K562 (cell line): ENCODE measurements around the gene SLC17A9. TPM values are rescaled to one million over a fixed set of nuclear protein-coding genes. Genes with fewer than 3 reads are reported as not detected.

Experiments used
- ATAC-seq: fragments of 200-7000 bp; cut with Tn5 transposase; 3 replicates; pipeline ENCODE4 v1.9.1; 2020; ENCODE audit warnings: moderate library complexity
- BruUV-seq: library from RNA; stranded (reverse); fragments of 400-500 nt; replicated peaks from 2 replicates; lab custom pipeline; 2021; lab: Mats Ljungman, UMichigan
- CTCF ChIA-PET: fragments of 300-600 bp; formaldehyde crosslinking; extraction: SDS; loops from one replicate; lab custom pipeline; 2021; ENCODE audit warnings: low intra/inter-chr PET ratio; lab: Yijun Ruan, JAX
- POLR2A ChIA-PET: fragments of 300-600, 350-650 bp; sonication (Branson Sonifier 250); formaldehyde crosslinking; extraction: SDS; loops from one replicate; lab custom pipeline; 2021; ENCODE audit warnings: antibody characterized with exemption, inconsistent platforms; lab: Yijun Ruan, JAX
- DNase-seq, 4 experiments: peaks; one replicate each; pipeline versions ENCODE4 v3.0.0 to v3.0.0-alpha.2; 2011 to 2018; ENCODE audit warnings: low spot score in 3 of 4, mixed read lengths in 3 of 4; ENCODE audit errors: extremely low read depth in 1 of 4
- FAIRE-seq: peaks from 2 replicates; lab custom pipeline; 2011; peaks lifted over from hg19 to GRCh38; lab: Jason Lieb, UNC
- H2AFZ ChIP-seq: 2 replicates; pipeline ENCODE4 v1.6.0; 2011; ENCODE audit warnings: low read depth, low read length, control low read depth, inconsistent platforms
- H3K27ac ChIP-seq: fragments of 200-600 bp; 3 replicates; pipeline ENCODE4 v1.8.0; 2011; ENCODE audit warnings: low read depth, mild to moderate bottlenecking, control low read depth, inconsistent platforms, low read length, moderate library complexity, mixed read lengths; ENCODE audit errors: extremely low read depth
- H3K27me3 ChIP-seq, 2 experiments: fragments of 300-600 bp in 1 of 2; 2 replicates in 1 of 2; 3 replicates in 1 of 2; pipeline versions ENCODE4 v1.6.0 to v1.8.0; 2011; ENCODE audit warnings: inconsistent platforms in 2 of 2, low read length in 2 of 2, mild to moderate bottlenecking in 1 of 2, mixed read lengths in 1 of 2, moderate library complexity in 1 of 2; ENCODE audit not compliant: control insufficient read depth in 2 of 2, insufficient read depth in 2 of 2
- H3K36me3 ChIP-seq: fragments of 300-600 bp; 3 replicates; pipeline ENCODE4 v1.8.0; 2011; ENCODE audit warnings: mild to moderate bottlenecking, low read length, inconsistent platforms; ENCODE audit not compliant: control insufficient read depth, insufficient read depth
- H3K4me1 ChIP-seq, 2 experiments: fragments of 200-600 bp in 1 of 2; replicated peaks in 1 of 2; 2 replicates in 1 of 2; 3 replicates in 1 of 2; pipeline versions ENCODE4 v1.5.1 to v1.8.0; 2011; ENCODE audit warnings: inconsistent platforms in 2 of 2, low read length in 2 of 2, mild to moderate bottlenecking in 1 of 2, mixed read lengths in 1 of 2, moderate library complexity in 1 of 2; ENCODE audit not compliant: control insufficient read depth in 2 of 2, insufficient read depth in 2 of 2
- H3K4me2 ChIP-seq: 2 replicates; pipeline ENCODE4 v1.6.1; 2011; ENCODE audit warnings: low read length, control low read depth, inconsistent platforms, mixed read lengths; ENCODE audit not compliant: insufficient read depth
- H3K4me3 ChIP-seq: fragments of 200-600 bp; sonication (generic), shearing (Covaris generic); 2 replicates; pipeline ENCODE4 v1.5.1; 2016; ENCODE audit warnings: control low read depth, inconsistent platforms
- H3K79me2 ChIP-seq: fragments of 200-600 bp; 3 replicates; pipeline ENCODE4 v1.8.0; 2011; ENCODE audit warnings: low read length, inconsistent platforms; ENCODE audit not compliant: control insufficient read depth, insufficient read depth
- H3K9ac ChIP-seq, 2 experiments: 2 replicates each; pipeline versions ENCODE4 v1.6.0 to v1.6.1; 2011; ENCODE audit warnings: low read depth in 2 of 2, low read length in 2 of 2, control low read depth in 1 of 2, inconsistent platforms in 1 of 2, mild to moderate bottlenecking in 1 of 2, mixed read lengths in 1 of 2; ENCODE audit not compliant: insufficient read depth in 1 of 2
- H3K9me1 ChIP-seq: one replicate; pipeline ENCODE4 v1.6.0; 2011; ENCODE audit warnings: inconsistent platforms, mild to moderate bottlenecking, low read length, moderate library complexity; ENCODE audit not compliant: control insufficient read depth, insufficient read depth
- H3K9me3 ChIP-seq: replicated peaks from 2 replicates; pipeline ENCODE4 v1.5.1; 2011; ENCODE audit warnings: low read depth, low read length, inconsistent platforms; ENCODE audit not compliant: control insufficient read depth, insufficient read depth
- H4K20me1 ChIP-seq: replicated peaks from 2 replicates; pipeline ENCODE4 v1.6.1; 2011; ENCODE audit warnings: low read length, inconsistent platforms, mixed read lengths; ENCODE audit not compliant: control insufficient read depth, insufficient read depth
- ZNF699 ChIP-seq: fragments of 250-450 bp; sonication (Bioruptor Pico); IDR thresholded peaks from 2 replicates; pipeline ENCODE4 v1.8.0; 2021; ENCODE audit warnings: mild to moderate bottlenecking, moderate library complexity; ENCODE audit not compliant: insufficient replicate concordance
- whole genome bisulfite sequencing: fragments of 100-300 bp; shearing (Covaris generic); methylation state at CpG from one replicate; pipeline ENCODE4 v1.1.6; 2016; ENCODE audit warnings: low coverage, mixed read lengths; ENCODE audit not compliant: insufficient coverage; ENCODE audit errors: missing lambda C conversion rate; 5-methylcytosine and 5-hydroxymethylcytosine counted together
- in situ Hi-C: fragments of 300-500 bp; cut with MboI; formaldehyde crosslinking; loops from 4 replicates; pipeline ENCODE4 v1.15.0; 2018; ENCODE audit warnings: inconsistent platforms, mixed read lengths
- intact Hi-C: fragments of 100-400 bp; cut with micrococcal nuclease; formaldehyde crosslinking; loops from 2 replicates; pipeline ENCODE4 v1.14.2; 2022
- polyA plus RNA-seq, 8 experiments: library from polyadenylated mRNA; depleted of rRNA in 4 of 8; stranded (reverse) in 5 of 8; unstranded in 3 of 8; fragments of >200 nt; fragmentation: Nextera tagmentation in 2 of 8; fragmentation: Illumina TruSeq in 1 of 8; extraction: Ambion mirVana in 2 of 8; extraction: Trizol in 1 of 8; gene quantifications; 2 replicates each; pipeline versions ENCODE4 v1.2.1 to v1.2.3, GENCODE V29; 2011 to 2014; ENCODE audit warnings: inconsistent platforms in 1 of 8, missing spikeins in 1 of 8
- total RNA-seq, 7 experiments: library from RNA; depleted of rRNA in 6 of 7; stranded (reverse); fragments of >200 nt in 6 of 7; fragmentation: Illumina TruSeq in 2 of 7; extraction: Trizol in 2 of 7; gene quantifications; 2 replicates each; pipeline versions ENCODE4 v1.2.1 to v1.2.3, GENCODE V29; 2011 to 2021; ENCODE audit warnings: low replicate concordance in 1 of 7
- TF ChIP-seq, protein P1 (sequence below): fragments of 150-350 bp; conservative IDR thresholded peaks from 2 replicates; pipeline ENCODE4 v1.6.1; 2014; ENCODE audit warnings: low read length
- TF ChIP-seq, protein P2 (sequence below): fragments of 450-650 bp; IDR thresholded peaks from 2 replicates; pipeline ENCODE4 v1.6.1; 2017; ENCODE audit warnings: antibody characterized with exemption, mild to moderate bottlenecking

SLC17A9 gene
- total and polyA plus RNA-seq, 9 of the 15 experiments (the other 6 are each of a cell fraction or from before 2014, with no cell fraction given) = 0.04 to 0.31 TPM; not detected in 7

DNA sequence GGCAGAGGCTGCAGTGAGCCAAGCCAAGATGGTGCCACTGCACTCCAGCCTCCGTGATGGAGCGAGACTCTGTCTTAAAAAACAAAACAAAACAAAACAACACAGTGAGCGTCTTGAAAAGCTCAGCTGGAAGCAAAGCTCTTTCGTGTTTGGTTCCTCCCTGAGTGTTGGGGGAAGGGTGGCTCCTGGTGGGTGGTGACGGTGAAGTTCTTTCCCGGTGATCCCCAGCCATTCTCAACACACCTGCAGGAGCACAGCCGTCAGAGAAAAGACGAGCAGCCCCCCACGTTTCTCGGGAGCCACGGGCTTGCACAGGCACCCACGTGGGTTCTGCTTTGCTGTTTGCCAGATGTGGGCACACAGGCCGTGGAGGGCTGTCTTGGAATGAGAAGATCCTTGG is 51.0 kb downstream of the SLC17A9 start (continued):
- TF ChIP-seq, protein P1, sequence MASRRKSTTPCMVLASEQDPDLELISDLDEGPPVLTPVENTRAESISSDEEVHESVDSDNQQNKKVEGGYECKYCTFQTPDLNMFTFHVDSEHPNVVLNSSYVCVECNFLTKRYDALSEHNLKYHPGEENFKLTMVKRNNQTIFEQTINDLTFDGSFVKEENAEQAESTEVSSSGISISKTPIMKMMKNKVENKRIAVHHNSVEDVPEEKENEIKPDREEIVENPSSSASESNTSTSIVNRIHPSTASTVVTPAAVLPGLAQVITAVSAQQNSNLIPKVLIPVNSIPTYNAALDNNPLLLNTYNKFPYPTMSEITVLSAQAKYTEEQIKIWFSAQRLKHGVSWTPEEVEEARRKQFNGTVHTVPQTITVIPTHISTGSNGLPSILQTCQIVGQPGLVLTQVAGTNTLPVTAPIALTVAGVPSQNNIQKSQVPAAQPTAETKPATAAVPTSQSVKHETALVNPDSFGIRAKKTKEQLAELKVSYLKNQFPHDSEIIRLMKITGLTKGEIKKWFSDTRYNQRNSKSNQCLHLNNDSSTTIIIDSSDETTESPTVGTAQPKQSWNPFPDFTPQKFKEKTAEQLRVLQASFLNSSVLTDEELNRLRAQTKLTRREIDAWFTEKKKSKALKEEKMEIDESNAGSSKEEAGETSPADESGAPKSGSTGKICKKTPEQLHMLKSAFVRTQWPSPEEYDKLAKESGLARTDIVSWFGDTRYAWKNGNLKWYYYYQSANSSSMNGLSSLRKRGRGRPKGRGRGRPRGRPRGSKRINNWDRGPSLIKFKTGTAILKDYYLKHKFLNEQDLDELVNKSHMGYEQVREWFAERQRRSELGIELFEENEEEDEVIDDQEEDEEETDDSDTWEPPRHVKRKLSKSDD = no peak

DNA sequence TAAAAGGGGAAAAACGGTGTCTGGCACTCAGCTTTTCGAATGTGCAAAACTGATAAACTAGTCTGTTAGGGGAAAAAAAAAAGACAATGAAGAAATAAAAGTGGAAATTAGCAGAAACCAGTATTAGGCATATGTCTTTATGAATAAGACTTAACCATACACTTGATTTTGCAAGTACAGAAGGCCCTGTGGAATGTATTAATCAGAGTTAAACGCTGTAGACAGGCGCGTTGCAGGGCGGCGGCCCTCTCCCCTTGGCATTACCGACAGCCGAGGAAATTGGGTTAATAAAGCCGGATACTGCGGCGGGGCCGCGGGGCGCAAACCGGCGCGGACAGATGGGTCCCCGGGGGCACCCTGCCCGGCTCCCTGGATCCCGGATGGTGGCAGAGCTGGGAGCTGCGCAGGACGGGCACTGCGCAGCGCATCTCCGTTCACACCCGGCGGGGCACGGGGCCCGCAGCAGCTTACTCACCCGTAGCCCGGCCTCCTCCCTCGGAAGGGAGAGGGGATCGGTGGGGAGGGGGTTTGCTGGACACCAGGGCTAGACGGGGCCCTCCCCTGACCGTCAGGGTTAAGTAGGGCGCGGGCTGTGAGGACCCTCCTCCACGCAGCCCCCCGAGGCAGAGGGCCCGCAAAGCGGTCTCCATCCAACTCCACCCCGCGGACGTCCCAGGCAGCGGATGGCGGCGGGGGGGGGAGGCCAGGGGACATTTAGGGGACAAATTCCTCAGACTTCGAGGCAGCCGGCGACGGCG is 52.3 kb downstream of the SLC17A9 start:
- ATAC-seq (no peak), FAIRE-seq (no peak), DNase-seq (no peak)
- BruUV-seq = no TSS peak
- Histone ChIP-seq H2AFZ (no peak overlapping the region), H3K4me1 (peaks cover 0 to 30% of the 10 kb centered on the region in 2 experiments; a peak in 2 of 5 replicates), H3K9me1 (no peaks in the 10 kb centered on the region), H3K4me3 (no peak overlapping the region), H3K9me3 (no peaks in the 10 kb centered on the region), H3K79me2 (no peaks in the 10 kb centered on the region), H4K20me1 (peaks cover 4% of the 10 kb centered on the region), H3K4me2 (no peak overlapping the region), H3K36me3 (no peaks in the 10 kb centered on the region), H3K27ac (no peak overlapping the region), H3K9ac (no peak overlapping the region), H3K27me3 (peaks cover 31 to 65% of the 10 kb centered on the region in 2 experiments)
- ChIA-PET CTCF (no interaction called here), POLR2A (interaction anchor here (0.7 to 1.1 kb wide), 2 partner anchors 23 to 34 kb away, joined by 3 to 5 read pairs; no protein-coding TSS in a partner anchor)
- intact Hi-C loops (loop anchor here (5.0 kb wide), 1 partner anchor 102 kb away; no protein-coding TSS in a partner anchor), in situ Hi-C loops (no loop called here)
- 23% methylated on average over 21 of the region's 53 CpGs for WGBS
- TF ChIP-seq, protein P2, sequence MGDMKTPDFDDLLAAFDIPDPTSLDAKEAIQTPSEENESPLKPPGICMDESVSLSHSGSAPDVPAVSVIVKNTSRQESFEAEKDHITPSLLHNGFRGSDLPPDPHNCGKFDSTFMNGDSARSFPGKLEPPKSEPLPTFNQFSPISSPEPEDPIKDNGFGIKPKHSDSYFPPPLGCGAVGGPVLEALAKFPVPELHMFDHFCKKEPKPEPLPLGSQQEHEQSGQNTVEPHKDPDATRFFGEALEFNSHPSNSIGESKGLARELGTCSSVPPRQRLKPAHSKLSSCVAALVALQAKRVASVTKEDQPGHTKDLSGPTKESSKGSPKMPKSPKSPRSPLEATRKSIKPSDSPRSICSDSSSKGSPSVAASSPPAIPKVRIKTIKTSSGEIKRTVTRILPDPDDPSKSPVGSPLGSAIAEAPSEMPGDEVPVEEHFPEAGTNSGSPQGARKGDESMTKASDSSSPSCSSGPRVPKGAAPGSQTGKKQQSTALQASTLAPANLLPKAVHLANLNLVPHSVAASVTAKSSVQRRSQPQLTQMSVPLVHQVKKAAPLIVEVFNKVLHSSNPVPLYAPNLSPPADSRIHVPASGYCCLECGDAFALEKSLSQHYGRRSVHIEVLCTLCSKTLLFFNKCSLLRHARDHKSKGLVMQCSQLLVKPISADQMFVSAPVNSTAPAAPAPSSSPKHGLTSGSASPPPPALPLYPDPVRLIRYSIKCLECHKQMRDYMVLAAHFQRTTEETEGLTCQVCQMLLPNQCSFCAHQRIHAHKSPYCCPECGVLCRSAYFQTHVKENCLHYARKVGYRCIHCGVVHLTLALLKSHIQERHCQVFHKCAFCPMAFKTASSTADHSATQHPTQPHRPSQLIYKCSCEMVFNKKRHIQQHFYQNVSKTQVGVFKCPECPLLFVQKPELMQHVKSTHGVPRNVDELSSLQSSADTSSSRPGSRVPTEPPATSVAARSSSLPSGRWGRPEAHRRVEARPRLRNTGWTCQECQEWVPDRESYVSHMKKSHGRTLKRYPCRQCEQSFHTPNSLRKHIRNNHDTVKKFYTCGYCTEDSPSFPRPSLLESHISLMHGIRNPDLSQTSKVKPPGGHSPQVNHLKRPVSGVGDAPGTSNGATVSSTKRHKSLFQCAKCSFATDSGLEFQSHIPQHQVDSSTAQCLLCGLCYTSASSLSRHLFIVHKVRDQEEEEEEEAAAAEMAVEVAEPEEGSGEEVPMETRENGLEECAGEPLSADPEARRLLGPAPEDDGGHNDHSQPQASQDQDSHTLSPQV = no peak
- TF ChIP-seq ZNF699 (CRISPR knock-in tag) = no peak
